Measurements from ENCODE around the gene TWF2. TPM values are rescaled to one million over a fixed set of nuclear protein-coding genes. Genes with fewer than 3 reads are reported as not detected.

TWF2 gene
- total and polyA plus RNA-seq, 4 donors: 40.5 to 52.2 (median 45.2) TPM

DNA sequence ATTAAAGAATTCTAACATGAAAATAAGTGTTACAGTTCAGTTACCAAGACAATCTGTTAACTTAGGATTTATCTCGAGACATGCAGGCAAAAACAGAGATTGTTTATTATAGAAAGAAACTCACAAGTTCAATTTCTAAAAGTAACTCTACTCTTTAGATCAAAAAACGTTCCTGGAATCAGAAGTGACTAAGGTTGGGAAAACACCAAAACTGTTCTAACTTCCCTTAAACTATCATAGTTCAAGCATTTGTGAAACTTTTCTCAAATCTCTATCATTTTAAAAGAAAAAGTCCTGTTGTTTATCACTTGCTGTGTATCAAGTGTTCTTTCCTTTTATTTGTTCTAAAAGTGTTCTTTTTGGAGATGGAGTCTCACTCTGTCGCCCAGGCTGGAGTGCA lies 30.8 kb upstream of the TWF2 start:
- peaks cover 0 to 6% of the 10 kb centered on the region in 2 donors for H3K4me1 ChIP-seq (ENCODE audit: control insufficient read depth in 1 of 2, insufficient read depth in 2 of 2, low read length in 2 of 2)
- no peaks in the 10 kb centered on the region for H3K27me3 ChIP-seq (ENCODE audit: control insufficient read depth in 1 of 2, insufficient read depth in 2 of 2, low read length in 1 of 2)

DNA sequence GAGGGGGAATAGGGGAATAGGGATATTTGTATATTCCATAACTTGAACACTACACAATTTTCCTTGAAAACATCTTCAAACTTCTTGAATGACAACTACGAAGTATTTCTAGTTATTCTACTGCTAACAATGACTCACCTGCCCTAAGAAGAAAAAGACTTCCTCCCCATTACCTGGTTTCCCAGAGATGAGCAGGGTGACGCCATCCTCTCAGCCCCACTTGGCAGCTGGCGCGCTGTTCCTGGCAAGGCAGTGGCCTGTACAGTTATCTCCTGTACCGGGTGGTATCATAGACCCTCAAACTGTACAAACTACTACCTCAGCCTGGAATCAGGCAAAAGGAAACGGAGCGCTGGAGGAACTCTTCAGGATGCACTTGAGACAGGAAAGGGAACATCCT lies 29.1 kb upstream of the TWF2 start:
- Histone ChIP-seq H3K4me1 (ENCODE audit: control insufficient read depth in 1 of 2, insufficient read depth in 2 of 2, low read length in 2 of 2) (peaks cover 0 to 6% of the 10 kb centered on the region in 2 donors), H3K4me3 (ENCODE audit: low read length in 2 of 2) (no peak overlapping the region), H3K27ac (ENCODE audit: low read depth in 1 of 2, low read length in 2 of 2) (no peak overlapping the region), H3K9me3 (ENCODE audit: control insufficient read depth, low read length) (no peaks in the 10 kb centered on the region), H3K27me3 (ENCODE audit: control insufficient read depth in 1 of 2, insufficient read depth in 2 of 2, low read length in 1 of 2) (no peaks in the 10 kb centered on the region), H3K36me3 (ENCODE audit: control insufficient read depth in 1 of 2, insufficient read depth in 2 of 2, low read length in 1 of 2) (peaks cover 0 to 4% of the 10 kb centered on the region in 2 donors)
- intact Hi-C loops (cut with DNase I): no loop called here
- DNase-seq (no peak), ATAC-seq (ENCODE audit: low FRiP score) (no peak)
- WGBS, 2 donors: 87 to 88% methylated on average over 7 of the region's 7 CpGs

More for the DNA sequence above, 30.8 kb upstream of the TWF2 start:
- no peak overlapping the region for H3K27ac ChIP-seq (ENCODE audit: low read depth in 1 of 2, low read length in 2 of 2)
- ATAC-seq (ENCODE audit: low FRiP score): no peak
- no peak overlapping the region for H3K4me3 ChIP-seq (ENCODE audit: low read length in 2 of 2)
- intact Hi-C loops (cut with DNase I): no loop called here
- peaks cover 0 to 5% of the 10 kb centered on the region in 2 donors for H3K36me3 ChIP-seq (ENCODE audit: control insufficient read depth in 1 of 2, insufficient read depth in 2 of 2, low read length in 1 of 2)
- no peak for DNase-seq
- H3K9me3 ChIP-seq (ENCODE audit: control insufficient read depth, low read length): no peaks in the 10 kb centered on the region
- 16 to 34% methylated on average over 3 of the region's 3 CpGs for WGBS, 2 donors

DNA sequence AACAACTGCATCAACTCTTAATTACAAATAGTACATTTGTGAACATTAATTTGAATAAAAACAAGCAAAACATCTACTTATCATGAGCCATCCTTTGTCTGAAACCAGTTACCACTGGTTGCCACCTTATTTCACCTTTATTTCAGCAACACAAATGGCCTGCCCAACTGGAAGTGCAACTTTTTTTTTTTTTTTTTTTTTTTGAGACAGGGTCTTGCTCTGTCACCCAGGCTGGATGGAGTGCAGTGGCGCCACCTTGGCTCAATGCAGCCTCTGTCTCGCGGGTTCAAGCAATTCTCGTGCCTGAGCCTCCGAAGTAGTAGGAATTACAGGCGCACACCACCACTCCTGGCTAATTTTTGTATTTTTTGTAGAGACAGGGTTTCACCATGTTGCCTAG lies 26.4 kb upstream of the TWF2 start:
- Histone ChIP-seq H3K4me1 (ENCODE audit: control insufficient read depth in 1 of 2, insufficient read depth in 2 of 2, low read length in 2 of 2) (peaks cover 0 to 3% of the 10 kb centered on the region in 2 donors), H3K27ac (ENCODE audit: low read depth in 1 of 2, low read length in 2 of 2) (no peak overlapping the region), H3K27me3 (ENCODE audit: control insufficient read depth in 1 of 2, insufficient read depth in 2 of 2, low read length in 1 of 2) (no peaks in the 10 kb centered on the region), H3K9me3 (ENCODE audit: control insufficient read depth, low read length) (no peaks in the 10 kb centered on the region), H3K36me3 (ENCODE audit: control insufficient read depth in 1 of 2, insufficient read depth in 2 of 2, low read length in 1 of 2) (peaks cover 0 to 7% of the 10 kb centered on the region in 2 donors), H3K4me3 (ENCODE audit: low read length in 2 of 2) (no peak overlapping the region)
- WGBS, 2 donors: 93% methylated on average over 6 of the region's 6 CpGs
- intact Hi-C loops (cut with DNase I): no loop called here
- DNase-seq (no peak), ATAC-seq (ENCODE audit: low FRiP score) (no peak)

DNA sequence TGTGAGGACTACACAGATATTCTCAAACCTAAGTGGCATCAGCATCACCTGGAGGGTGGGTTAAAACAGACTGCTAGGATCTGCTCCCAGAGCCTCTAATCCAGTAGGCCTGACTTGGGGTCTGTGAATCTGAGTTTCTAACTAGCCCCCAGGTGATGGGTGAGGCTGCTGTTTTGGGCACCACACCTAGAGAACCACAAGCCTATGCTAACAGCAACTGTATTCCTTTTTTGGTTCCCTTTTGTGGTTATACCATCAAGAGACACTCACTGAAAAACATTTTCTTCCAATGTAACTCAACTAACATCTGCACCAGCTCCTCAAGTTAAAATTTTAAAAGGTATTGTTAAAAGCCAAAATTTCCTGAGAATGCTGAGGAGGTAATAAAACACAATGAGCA lies 23.5 kb upstream of the TWF2 start:
- intact Hi-C loops (cut with DNase I): no loop called here
- H3K9me3 ChIP-seq (ENCODE audit: control insufficient read depth, low read length): no peaks in the 10 kb centered on the region
- no peaks in the 10 kb centered on the region for H3K27me3 ChIP-seq (ENCODE audit: control insufficient read depth in 1 of 2, insufficient read depth in 2 of 2, low read length in 1 of 2)
- peaks cover 8 to 10% of the 10 kb centered on the region in 2 donors for H3K36me3 ChIP-seq (ENCODE audit: control insufficient read depth in 1 of 2, insufficient read depth in 2 of 2, low read length in 1 of 2)
- H3K27ac ChIP-seq (ENCODE audit: low read depth in 1 of 2, low read length in 2 of 2): no peak overlapping the region
- no peaks in the 10 kb centered on the region for H3K4me1 ChIP-seq (ENCODE audit: control insufficient read depth in 1 of 2, insufficient read depth in 2 of 2, low read length in 2 of 2)
- H3K4me3 ChIP-seq (ENCODE audit: low read length in 2 of 2): no peak overlapping the region
- DNase-seq (no peak), ATAC-seq (ENCODE audit: low FRiP score) (no peak)

DNA sequence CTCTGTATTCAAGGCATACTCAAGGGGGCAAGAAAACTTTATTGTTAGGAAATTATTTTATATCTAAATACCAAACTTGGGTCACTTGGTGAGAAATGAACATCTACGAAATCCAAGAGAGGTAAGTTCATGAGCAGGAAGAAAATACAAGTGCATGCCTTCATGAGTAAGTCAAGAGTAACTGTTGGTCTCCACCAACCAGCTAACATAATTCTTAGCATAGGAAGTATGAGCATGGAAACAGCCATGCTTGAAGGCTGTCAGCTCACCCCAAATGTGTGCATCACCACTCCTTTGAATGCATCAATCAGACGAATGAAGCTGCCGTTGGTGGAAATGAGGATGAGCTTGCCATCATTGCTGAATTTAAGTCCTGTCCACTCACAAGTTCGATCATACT lies 20.5 kb upstream of the TWF2 start:
- no peaks in the 10 kb centered on the region for H3K27me3 ChIP-seq (ENCODE audit: control insufficient read depth in 1 of 2, insufficient read depth in 2 of 2, low read length in 1 of 2)
- DNase-seq (no peak), ATAC-seq (ENCODE audit: low FRiP score) (no peak)
- no peaks in the 10 kb centered on the region for H3K9me3 ChIP-seq (ENCODE audit: control insufficient read depth, low read length)
- no peak overlapping the region for H3K4me3 ChIP-seq (ENCODE audit: low read length in 2 of 2)
- no peaks in the 10 kb centered on the region for H3K4me1 ChIP-seq (ENCODE audit: control insufficient read depth in 1 of 2, insufficient read depth in 2 of 2, low read length in 2 of 2)
- intact Hi-C loops (cut with DNase I): no loop called here
- H3K36me3 ChIP-seq (ENCODE audit: control insufficient read depth in 1 of 2, insufficient read depth in 2 of 2, low read length in 1 of 2): peaks cover 10 to 12% of the 10 kb centered on the region in 2 donors
- 83 to 88% methylated on average over 4 of the region's 4 CpGs for WGBS, 2 donors
- H3K27ac ChIP-seq (ENCODE audit: low read depth in 1 of 2, low read length in 2 of 2): no peak overlapping the region

DNA sequence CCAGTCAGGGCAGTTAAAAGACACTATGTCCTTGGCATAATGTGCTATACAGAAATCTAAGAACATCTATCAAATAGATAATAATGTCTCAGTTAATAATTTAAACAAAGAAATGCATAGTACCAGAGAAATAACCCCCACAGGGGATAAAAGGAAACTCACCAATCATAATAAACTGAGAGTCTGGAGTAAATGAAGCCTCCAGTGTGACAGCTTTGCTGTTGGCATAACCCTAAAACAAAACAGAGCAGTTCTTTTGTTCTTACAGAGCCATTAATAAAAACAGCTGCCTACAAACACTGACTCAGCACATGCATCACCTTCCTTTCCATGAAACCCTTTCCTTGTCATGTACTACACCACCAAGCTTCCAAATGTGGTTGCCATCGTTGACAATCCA lies 20.1 kb upstream of the TWF2 start:
- no peaks in the 10 kb centered on the region for H3K4me1 ChIP-seq (ENCODE audit: control insufficient read depth in 1 of 2, insufficient read depth in 2 of 2, low read length in 2 of 2)
- WGBS, 2 donors: 71 to 74% methylated on average over 1 of the region's 1 CpG

DNA sequence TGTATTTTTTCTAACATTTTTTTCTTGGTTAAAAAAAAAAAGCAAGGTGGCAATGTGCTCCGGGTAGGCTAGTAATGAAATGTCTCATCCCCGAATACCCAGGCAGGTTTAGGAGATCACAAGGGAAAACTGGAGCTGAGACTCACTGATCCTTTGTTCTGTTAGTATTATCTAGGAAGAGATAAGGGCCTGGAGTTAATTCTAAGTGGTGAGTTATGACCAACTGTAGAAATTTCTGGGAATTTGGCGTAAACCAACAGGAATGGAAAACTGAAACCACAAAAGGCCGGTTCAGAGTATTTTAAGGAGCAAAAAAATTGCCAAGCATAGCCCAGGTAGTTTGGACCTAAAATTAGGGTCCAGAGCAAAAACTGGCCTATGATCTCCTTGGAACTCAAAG lies 19.0 kb upstream of the TWF2 start:
- ATAC-seq (ENCODE audit: low FRiP score) (no peak), DNase-seq (no peak)
- Histone ChIP-seq H3K9me3 (ENCODE audit: control insufficient read depth, low read length) (no peaks in the 10 kb centered on the region), H3K4me1 (ENCODE audit: control insufficient read depth in 1 of 2, insufficient read depth in 2 of 2, low read length in 2 of 2) (no peaks in the 10 kb centered on the region), H3K36me3 (ENCODE audit: control insufficient read depth in 1 of 2, insufficient read depth in 2 of 2, low read length in 1 of 2) (peaks cover 10 to 15% of the 10 kb centered on the region in 2 donors), H3K4me3 (ENCODE audit: low read length in 2 of 2) (no peak overlapping the region), H3K27me3 (ENCODE audit: control insufficient read depth in 1 of 2, insufficient read depth in 2 of 2, low read length in 1 of 2) (no peaks in the 10 kb centered on the region), H3K27ac (ENCODE audit: low read depth in 1 of 2, low read length in 2 of 2) (no peak overlapping the region)
- intact Hi-C loops (cut with DNase I): no loop called here
- 71 to 73% methylated on average over 4 of the region's 4 CpGs for WGBS, 2 donors

More for the DNA sequence above, 20.1 kb upstream of the TWF2 start:
- Histone ChIP-seq H3K36me3 (ENCODE audit: control insufficient read depth in 1 of 2, insufficient read depth in 2 of 2, low read length in 1 of 2) (peaks cover 10 to 12% of the 10 kb centered on the region in 2 donors), H3K4me3 (ENCODE audit: low read length in 2 of 2) (no peak overlapping the region), H3K9me3 (ENCODE audit: control insufficient read depth, low read length) (no peaks in the 10 kb centered on the region), H3K27ac (ENCODE audit: low read depth in 1 of 2, low read length in 2 of 2) (no peak overlapping the region), H3K27me3 (ENCODE audit: control insufficient read depth in 1 of 2, insufficient read depth in 2 of 2, low read length in 1 of 2) (no peaks in the 10 kb centered on the region)
- DNase-seq (no peak), ATAC-seq (ENCODE audit: low FRiP score) (no peak)
- intact Hi-C loops (cut with DNase I): no loop called here

DNA sequence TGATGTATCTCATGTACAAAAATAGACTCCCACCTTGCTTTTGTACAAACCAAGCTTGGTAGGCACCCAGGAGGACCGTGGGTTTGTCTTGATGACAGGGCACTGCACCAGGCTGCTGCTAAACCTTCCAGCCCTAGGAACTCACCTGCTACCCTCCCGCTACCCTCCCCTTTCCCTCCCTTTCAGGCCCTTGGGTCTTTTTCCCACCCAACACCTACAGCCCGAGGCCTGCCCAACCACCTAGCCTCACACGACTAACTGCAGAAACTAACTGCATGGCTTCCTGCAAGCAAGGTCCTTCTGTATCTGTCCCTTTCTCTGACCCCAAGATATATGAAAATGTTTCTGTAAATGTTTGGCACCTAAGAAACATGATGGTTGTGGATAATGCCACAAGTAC lies 17.7 kb upstream of the TWF2 start:
- WGBS, 2 donors: 67 to 83% methylated on average over 4 of the region's 4 CpGs
- Histone ChIP-seq H3K9me3 (ENCODE audit: control insufficient read depth, low read length) (no peaks in the 10 kb centered on the region), H3K27ac (ENCODE audit: low read depth in 1 of 2, low read length in 2 of 2) (no peak overlapping the region), H3K4me3 (ENCODE audit: low read length in 2 of 2) (no peak overlapping the region), H3K27me3 (ENCODE audit: control insufficient read depth in 1 of 2, insufficient read depth in 2 of 2, low read length in 1 of 2) (no peaks in the 10 kb centered on the region), H3K36me3 (ENCODE audit: control insufficient read depth in 1 of 2, insufficient read depth in 2 of 2, low read length in 1 of 2) (peaks cover 10 to 12% of the 10 kb centered on the region in 2 donors), H3K4me1 (ENCODE audit: control insufficient read depth in 1 of 2, insufficient read depth in 2 of 2, low read length in 2 of 2) (no peaks in the 10 kb centered on the region)
- no peak for ATAC-seq (ENCODE audit: low FRiP score)
- no peak for DNase-seq
- intact Hi-C loops (cut with DNase I): no loop called here

DNA sequence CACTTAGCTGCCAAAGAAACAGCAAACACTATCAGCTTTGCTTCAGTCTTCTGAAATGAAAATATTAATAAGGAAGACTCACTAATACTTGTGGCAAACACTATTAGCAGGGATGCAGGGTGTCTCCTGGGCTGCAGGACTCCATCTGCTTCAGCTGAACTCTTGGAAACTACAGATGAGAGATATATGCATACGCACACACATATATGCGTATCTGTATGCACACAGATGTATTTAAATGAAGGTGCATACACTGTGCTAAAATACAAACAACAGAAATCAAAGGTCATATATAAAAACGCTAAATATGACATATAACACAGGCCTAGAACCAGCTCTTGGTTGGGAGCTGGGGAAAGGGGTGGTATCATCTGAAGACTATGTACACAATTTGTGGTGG lies 17.2 kb upstream of the TWF2 start:
- ATAC-seq (ENCODE audit: low FRiP score) (no peak), DNase-seq (no peak)
- intact Hi-C loops (cut with DNase I): no loop called here
- Histone ChIP-seq H3K4me3 (ENCODE audit: low read length in 2 of 2) (no peak overlapping the region), H3K27me3 (ENCODE audit: control insufficient read depth in 1 of 2, insufficient read depth in 2 of 2, low read length in 1 of 2) (no peaks in the 10 kb centered on the region), H3K4me1 (ENCODE audit: control insufficient read depth in 1 of 2, insufficient read depth in 2 of 2, low read length in 2 of 2) (no peaks in the 10 kb centered on the region), H3K27ac (ENCODE audit: low read depth in 1 of 2, low read length in 2 of 2) (no peak overlapping the region), H3K36me3 (ENCODE audit: control insufficient read depth in 1 of 2, insufficient read depth in 2 of 2, low read length in 1 of 2) (peaks cover 10 to 12% of the 10 kb centered on the region in 2 donors), H3K9me3 (ENCODE audit: control insufficient read depth, low read length) (no peaks in the 10 kb centered on the region)
- 89 to 91% methylated on average over 3 of the region's 3 CpGs for WGBS, 2 donors

Data from aorta (tissue), 5 donors.